MG63 (cell line): ENCODE measurements around the gene TXK. TPM values are rescaled to one million over a fixed set of nuclear protein-coding genes. Genes with fewer than 3 reads are reported as not detected.

Experiments
- DNase-seq: peaks from one replicate; pipeline ENCODE4 v3.0.0-alpha.2; 2020
- H3K27me3 ChIP-seq: fragments of 250-450 bp; sonication (Bioruptor Pico); 2 replicates; pipeline ENCODE4 v1.5.1; 2020; ENCODE audit warnings: mild to moderate bottlenecking, moderate library complexity
- H3K36me3 ChIP-seq: fragments of 250-450 bp; sonication (Bioruptor Pico); 2 replicates; pipeline ENCODE4 v1.5.1; 2020; ENCODE audit warnings: mild to moderate bottlenecking, moderate library complexity
- H3K4me3 ChIP-seq: fragments of 250-450 bp; sonication (Bioruptor Pico); 2 replicates; pipeline ENCODE4 v1.5.1; 2020; ENCODE audit warnings: mild to moderate bottlenecking, moderate library complexity
- H3K9me3 ChIP-seq: fragments of 250-450 bp; sonication (Bioruptor Pico); 2 replicates; pipeline ENCODE4 v1.5.1; 2020; ENCODE audit warnings: mild to moderate bottlenecking, moderate library complexity
- total RNA-seq: library from RNA; depleted of rRNA; stranded (reverse); fragments of >200 nt; shearing (Covaris generic); gene quantifications from 2 replicates; pipeline ENCODE4 v1.2.3, GENCODE V29; 2014; ENCODE audit warnings: low replicate concordance; rRNA removed

TXK gene
- total RNA-seq, 1 experiment from 2014 or later: not detected

DNA sequence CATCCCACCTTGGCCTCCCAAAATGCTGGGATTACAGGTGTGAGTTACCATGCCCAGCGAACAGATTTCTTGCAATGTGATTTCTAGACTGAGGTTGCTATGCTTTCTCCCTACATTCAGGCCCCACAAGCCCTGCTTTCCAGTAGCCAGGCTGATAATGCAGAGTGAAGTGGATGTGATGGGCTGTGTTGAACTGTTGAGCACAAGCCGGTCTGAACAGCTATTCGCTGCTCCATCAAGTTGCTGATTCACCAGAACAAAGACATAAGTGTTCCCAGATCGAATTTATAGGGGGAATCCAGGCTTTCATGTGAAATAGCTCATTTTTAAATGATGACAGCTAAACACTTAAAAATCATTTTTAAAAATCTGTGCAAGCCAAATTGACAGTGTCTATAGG lies 109.5 kb downstream of the TXK start:
- Histone ChIP-seq H3K27me3 (no peaks in the 10 kb centered on the region), H3K9me3 (no peaks in the 10 kb centered on the region), H3K4me3 (no peak overlapping the region), H3K36me3 (no peaks in the 10 kb centered on the region)
- DNase-seq: no peak

DNA sequence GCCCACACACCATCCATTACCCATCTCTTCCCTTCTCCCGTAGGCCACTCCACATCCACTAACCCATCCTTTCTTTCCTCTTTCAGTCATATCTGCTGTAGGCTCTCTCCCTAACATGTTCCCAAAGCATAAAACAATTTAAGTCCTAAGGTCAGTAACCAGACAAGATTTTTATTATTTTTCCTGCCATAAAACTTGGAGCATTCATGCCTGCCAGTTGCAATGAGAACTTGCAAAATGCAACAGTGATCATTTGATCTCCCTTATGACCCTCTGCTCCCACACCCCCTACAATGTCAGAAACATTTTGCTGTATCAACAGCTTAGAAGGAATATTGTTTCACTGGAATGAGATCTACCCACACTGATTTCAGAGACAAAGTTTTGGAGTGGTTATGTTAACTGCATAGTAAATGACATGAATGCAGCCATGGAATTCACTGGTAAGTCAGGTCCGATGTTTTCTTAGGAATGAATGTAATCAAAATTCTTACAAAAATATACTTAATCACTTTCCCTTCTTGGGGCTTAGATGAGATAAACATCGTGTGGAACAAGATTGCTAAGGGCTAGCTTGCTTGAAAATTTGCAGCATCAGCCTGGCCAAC lies 111.8 kb downstream of the TXK start:
- no peak for DNase-seq
- Histone ChIP-seq H3K27me3 (no peaks in the 10 kb centered on the region), H3K4me3 (no peak overlapping the region), H3K9me3 (no peaks in the 10 kb centered on the region), H3K36me3 (no peaks in the 10 kb centered on the region)

DNA sequence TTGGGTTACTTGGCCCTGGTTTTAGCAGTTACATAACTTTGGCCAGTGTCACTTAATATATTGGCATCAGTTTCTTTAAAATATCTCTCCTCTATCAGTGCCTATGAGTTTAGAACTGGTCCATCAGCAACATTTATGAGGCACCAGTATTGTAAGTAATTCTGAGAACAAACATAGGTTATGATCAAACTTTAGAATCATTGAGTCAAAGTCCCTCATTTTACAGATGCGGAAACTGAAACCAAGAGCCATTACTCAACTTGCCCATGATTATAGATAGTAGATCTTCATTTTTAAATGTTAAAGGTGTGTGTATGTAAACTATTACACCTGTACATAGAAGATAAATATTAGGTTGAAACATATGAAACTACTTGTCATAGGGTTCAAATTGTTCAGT lies 113.0 kb downstream of the TXK start:
- Histone ChIP-seq H3K9me3 (no peaks in the 10 kb centered on the region), H3K27me3 (no peaks in the 10 kb centered on the region), H3K36me3 (no peaks in the 10 kb centered on the region), H3K4me3 (no peak overlapping the region)
- no peak for DNase-seq

DNA sequence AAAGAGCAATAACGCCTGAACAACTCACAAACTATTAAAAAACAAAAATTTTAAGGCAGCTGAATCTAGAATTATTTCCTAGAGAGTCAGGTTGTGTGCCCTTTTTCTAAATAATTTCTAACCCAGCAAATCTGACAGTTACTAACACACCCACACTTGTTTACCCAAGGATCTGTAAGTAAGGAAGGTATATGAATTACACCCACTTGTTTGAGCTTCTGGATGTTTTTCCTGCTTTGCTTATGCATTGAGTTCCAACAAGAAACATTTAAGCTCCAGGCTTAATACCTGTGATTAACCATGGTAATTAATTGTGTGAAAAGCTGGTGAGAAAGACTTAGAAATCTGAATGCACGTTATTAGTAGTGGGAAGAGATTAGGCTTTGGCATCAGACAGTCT lies 115.9 kb downstream of the TXK start:
- no peak overlapping the region for H3K4me3 ChIP-seq
- H3K27me3 ChIP-seq: no peaks in the 10 kb centered on the region
- H3K9me3 ChIP-seq: no peaks in the 10 kb centered on the region
- no peak for DNase-seq
- H3K36me3 ChIP-seq: no peaks in the 10 kb centered on the region

DNA sequence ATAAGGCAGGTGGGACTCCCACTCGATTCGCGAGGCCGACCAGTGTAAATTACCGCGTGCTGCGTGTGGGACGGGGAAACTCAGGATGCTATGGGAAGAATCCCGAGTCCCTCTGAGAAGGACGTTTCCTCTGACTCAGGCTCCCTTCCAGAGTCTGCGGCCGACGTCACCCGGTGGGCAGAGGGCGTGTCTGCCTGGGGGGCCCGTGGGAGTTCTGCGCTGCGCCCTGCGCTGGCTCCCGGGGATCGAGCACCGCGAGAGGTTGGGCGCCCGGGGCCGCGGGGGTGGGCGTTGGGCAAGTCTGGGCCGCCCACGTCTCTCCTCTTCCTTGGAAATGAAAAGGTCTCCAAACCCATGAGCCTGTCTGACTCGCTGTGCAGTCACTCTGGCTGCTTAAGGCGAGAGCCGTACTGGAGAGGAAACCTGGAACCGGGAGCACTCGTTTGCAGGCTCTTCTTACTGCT lies 116.9 kb downstream of the TXK start:
- no peaks in the 10 kb centered on the region for H3K9me3 ChIP-seq
- peak; percentile 76 for DNase-seq
- H3K4me3 ChIP-seq: peak overlapping the region; percentile 54
- no peaks in the 10 kb centered on the region for H3K36me3 ChIP-seq
- H3K27me3 ChIP-seq: no peaks in the 10 kb centered on the region

Other genes starting within 250 kb of the TXK start
- 4.0 and 4.1 TPM in 2 replicates for gene NFXL1, start 219.7 kb downstream of the TXK start, total RNA-seq
- gene CNGA1, start 117.6 kb downstream of the TXK start, total RNA-seq: not detected in 2 replicates
- gene NIPAL1, start 117.5 kb downstream of the TXK start, total RNA-seq: 0.13 and 0.42 TPM in 2 replicates
- 0.86 and 0.99 TPM in 2 replicates for gene TEC, start 135.6 kb upstream of the TXK start, total RNA-seq
- 14.5 and 18.2 TPM in 2 replicates for gene SLAIN2, start 207.3 kb upstream of the TXK start, total RNA-seq